Measurements from ENCODE around the gene FZD7. TPM values are rescaled to one million over a fixed set of nuclear protein-coding genes. Genes with fewer than 3 reads are reported as not detected.

FZD7 gene
- total RNA-seq, 1 experiment from 2014 or later, result 14.6 TPM

DNA sequence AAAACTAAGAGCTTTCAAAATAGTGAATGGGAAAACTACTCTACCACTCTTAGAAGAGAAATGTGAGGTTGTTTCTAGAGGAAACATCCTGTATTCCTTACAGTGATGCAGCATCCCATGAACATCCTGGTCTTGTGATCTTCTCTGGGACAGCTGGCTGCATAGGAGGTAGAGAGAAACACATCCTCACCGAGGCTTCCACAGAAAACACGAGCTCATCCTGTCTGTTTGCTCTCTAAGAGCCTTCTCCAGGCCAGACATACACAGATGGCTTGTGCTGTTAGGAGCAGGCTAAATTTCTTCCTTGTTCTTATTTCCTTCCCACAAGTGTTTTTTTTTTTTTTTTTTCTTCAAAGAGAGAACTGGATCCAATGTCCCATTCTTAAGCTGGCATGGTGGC is 14.7 kb upstream of the FZD7 start:
- no peaks in the 10 kb centered on the region for H3K36me3 ChIP-seq (ENCODE audit: control insufficient read depth in 1 of 2, insufficient read depth in 2 of 2, low read length in 2 of 2)
- no peaks in the 10 kb centered on the region for H3K9me3 ChIP-seq (ENCODE audit: control insufficient read depth in 1 of 2, insufficient read depth in 1 of 2, low read depth in 1 of 2, low read length in 2 of 2)
- no peaks in the 10 kb centered on the region for H4K20me1 ChIP-seq (ENCODE audit: insufficient read depth)
- BruUV-seq (replicated peaks), result no TSS peak
- H3K9me2 ChIP-seq (ENCODE audit: insufficient read depth), result no peaks in the 10 kb centered on the region
- TF ChIP-seq TCF7L2 (IDR thresholded peaks at IDR 0.05; ENCODE audit: borderline replicate concordance, extremely low read depth, insufficient read depth, insufficient read length) (no peak), ATF3 (IDR thresholded peaks at IDR 0.05) (no peak), ZBTB33 (IDR thresholded peaks at IDR 0.05; ENCODE audit: extremely low read depth, insufficient replicate concordance, low read length) (no peak), ZFX (IDR thresholded peaks at IDR 0.05) (no peak)
- TF ChIP-seq, protein P1, sequence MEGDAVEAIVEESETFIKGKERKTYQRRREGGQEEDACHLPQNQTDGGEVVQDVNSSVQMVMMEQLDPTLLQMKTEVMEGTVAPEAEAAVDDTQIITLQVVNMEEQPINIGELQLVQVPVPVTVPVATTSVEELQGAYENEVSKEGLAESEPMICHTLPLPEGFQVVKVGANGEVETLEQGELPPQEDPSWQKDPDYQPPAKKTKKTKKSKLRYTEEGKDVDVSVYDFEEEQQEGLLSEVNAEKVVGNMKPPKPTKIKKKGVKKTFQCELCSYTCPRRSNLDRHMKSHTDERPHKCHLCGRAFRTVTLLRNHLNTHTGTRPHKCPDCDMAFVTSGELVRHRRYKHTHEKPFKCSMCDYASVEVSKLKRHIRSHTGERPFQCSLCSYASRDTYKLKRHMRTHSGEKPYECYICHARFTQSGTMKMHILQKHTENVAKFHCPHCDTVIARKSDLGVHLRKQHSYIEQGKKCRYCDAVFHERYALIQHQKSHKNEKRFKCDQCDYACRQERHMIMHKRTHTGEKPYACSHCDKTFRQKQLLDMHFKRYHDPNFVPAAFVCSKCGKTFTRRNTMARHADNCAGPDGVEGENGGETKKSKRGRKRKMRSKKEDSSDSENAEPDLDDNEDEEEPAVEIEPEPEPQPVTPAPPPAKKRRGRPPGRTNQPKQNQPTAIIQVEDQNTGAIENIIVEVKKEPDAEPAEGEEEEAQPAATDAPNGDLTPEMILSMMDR (IDR thresholded peaks at IDR 0.05 in 2 of 3, conservative IDR thresholded peaks at IDR 0.05 in 1 of 3; ENCODE audit: borderline replicate concordance in 1 of 3, insufficient read depth in 1 of 3, low read depth in 2 of 3, low read length in 2 of 3), result no peak
- ATAC-seq, result no peak
- H3K79me2 ChIP-seq (ENCODE audit: insufficient read depth, low read length), result no peaks in the 10 kb centered on the region
- no peak overlapping the region for H3K4me3 ChIP-seq (replicated peaks in 1 of 2; ENCODE audit: low read depth in 1 of 2, low read length in 2 of 2)
- H2AFZ ChIP-seq (ENCODE audit: low read depth, low read length, poor library complexity, severe bottlenecking), result no peak overlapping the region
- no peak overlapping the region for H3K27ac ChIP-seq (ENCODE audit: low read depth, low read length)
- no peak overlapping the region for H3K9ac ChIP-seq (ENCODE audit: low read length)
- H3K27me3 ChIP-seq (ENCODE audit: insufficient read depth, low read length), result no peaks in the 10 kb centered on the region
- intact Hi-C loops (cut with micrococcal nuclease), result no loop called here
- ChIA-PET POLR2A (no interaction called here), RAD21 (ENCODE audit: low non-redundant PET in 1 of 2, low total read pairs in 2 of 2, uncharacterized antibody in 2 of 2, unreplicated experiment in 2 of 2) (no interaction called here), CTCF (interaction anchor here (0.9 kb wide), 1 partner anchor 140 kb away, joined by 3 read pairs; no protein-coding TSS in a partner anchor)
- H3K4me2 ChIP-seq (ENCODE audit: low read length), result no peak overlapping the region
- no peak for DNase-seq (ENCODE audit: low read depth, low spot score)
- no peaks in the 10 kb centered on the region for H3K4me1 ChIP-seq (ENCODE audit: control insufficient read depth in 1 of 2, insufficient read depth in 2 of 2, low read length in 2 of 2)

Measured in HCT116 (cell line).